ENCODE measurements around the gene LOXL4. TPM values are rescaled to one million over a fixed set of nuclear protein-coding genes. Genes with fewer than 3 reads are reported as not detected.

The LOXL4 gene
- total and polyA plus RNA-seq, 8 donors: 0.29 to 23.7 (median 1.7) TPM

DNA sequence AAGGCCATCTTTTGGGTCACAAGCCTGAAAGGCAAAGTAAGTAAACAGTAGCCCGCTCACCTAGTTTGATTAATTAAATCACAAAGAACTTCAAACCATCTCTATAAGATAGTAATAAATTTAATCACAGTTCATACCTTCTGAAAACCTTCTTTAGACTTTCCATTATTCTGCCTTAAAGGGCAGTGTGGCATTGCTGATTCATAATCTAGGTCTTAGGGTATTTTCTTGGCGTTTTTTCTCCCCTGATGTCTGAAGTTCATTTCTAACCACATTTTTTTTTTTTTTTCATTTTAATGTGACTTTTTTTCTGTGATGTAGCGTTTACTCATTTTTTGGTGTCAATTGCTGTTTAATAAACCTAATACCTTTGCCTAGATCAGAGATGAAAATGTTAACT, 27.5 kb downstream of the LOXL4 start:
- Histone ChIP-seq H3K27me3 (no peaks in the 10 kb centered on the region), H3K27ac (no peak overlapping the region), H3K9me3 (no peaks in the 10 kb centered on the region), H3K4me3 (no peak overlapping the region), H3K36me3 (peaks cover 15 to 87% (median 73%) of the 10 kb centered on the region in 4 donors), H3K4me1 (peaks cover 0 to 13% (median 0%) of the 10 kb centered on the region in 4 donors)
- 71 to 92% (median 87%) methylated on average over 3 of the region's 3 CpGs for WGBS, 5 donors
- no peak for TF ChIP-seq POLR2AphosphoS5 (IDR thresholded peaks at IDR 0.05)
- no peak for TF ChIP-seq POLR2A (IDR thresholded peaks at IDR 0.05)
- no peak for TF ChIP-seq EP300 (IDR thresholded peaks at IDR 0.05)
- TF ChIP-seq CTCF (IDR thresholded peaks at IDR 0.05): no peak
- no peak for DNase-seq
- intact Hi-C loops (cut with DNase I; ENCODE audit: low total_unique reads): no loop called here

DNA sequence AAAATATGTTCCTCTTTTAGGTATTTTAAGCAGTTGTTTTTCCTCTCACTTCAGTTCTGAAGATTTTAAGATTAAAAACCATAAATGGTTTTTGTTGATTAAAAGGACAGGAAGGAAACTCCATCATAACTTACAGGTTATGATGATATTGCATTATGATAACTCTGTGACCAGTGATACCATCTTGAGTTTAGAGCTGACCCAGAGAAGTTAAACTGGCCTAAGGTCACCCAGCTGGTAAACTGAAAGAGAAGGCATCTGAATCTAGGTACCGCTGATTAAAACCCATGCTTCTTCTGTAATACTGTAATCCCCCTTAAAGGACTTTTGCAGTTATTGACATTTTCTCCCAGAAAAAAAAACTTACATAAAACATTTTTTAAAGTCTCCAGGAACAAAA, 29.6 kb downstream of the LOXL4 start:
- no peak for DNase-seq
- no peak for TF ChIP-seq CTCF (IDR thresholded peaks at IDR 0.05)
- TF ChIP-seq POLR2AphosphoS5 (IDR thresholded peaks at IDR 0.05): no peak
- TF ChIP-seq POLR2A (IDR thresholded peaks at IDR 0.05): no peak
- TF ChIP-seq EP300 (IDR thresholded peaks at IDR 0.05): no peak
- Histone ChIP-seq H3K27ac (no peak overlapping the region), H3K4me3 (no peak overlapping the region), H3K9me3 (no peaks in the 10 kb centered on the region), H3K27me3 (no peaks in the 10 kb centered on the region), H3K4me1 (no peaks in the 10 kb centered on the region), H3K36me3 (peaks cover 11 to 86% (median 70%) of the 10 kb centered on the region in 4 donors)
- intact Hi-C loops (cut with DNase I; ENCODE audit: low total_unique reads): no loop called here
- 91 to 94% (median 93%) methylated on average over 1 of the region's 1 CpG for WGBS, 5 donors

DNA sequence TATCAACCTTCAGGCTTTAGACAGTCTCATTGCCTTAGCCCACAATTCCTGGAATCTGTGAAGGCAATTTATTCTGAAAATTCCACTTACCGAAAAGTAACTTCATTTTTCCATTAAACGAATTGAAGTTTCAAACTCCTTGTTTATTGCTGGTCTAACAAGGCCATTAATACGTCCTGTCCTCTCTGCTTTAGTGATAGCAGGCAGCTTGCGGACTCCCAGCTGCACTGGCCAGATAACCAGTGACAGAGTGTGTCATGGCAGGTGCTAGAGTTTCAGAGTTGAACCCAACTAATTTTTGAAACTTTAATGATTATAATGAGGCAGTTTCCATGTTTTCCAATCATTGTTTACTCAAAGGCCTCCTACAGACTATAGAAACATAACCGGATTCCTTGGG, 31.1 kb downstream of the LOXL4 start:
- TF ChIP-seq POLR2A (IDR thresholded peaks at IDR 0.05) (no peak), EP300 (IDR thresholded peaks at IDR 0.05) (no peak), POLR2AphosphoS5 (IDR thresholded peaks at IDR 0.05) (no peak), CTCF (IDR thresholded peaks at IDR 0.05) (no peak)
- Histone ChIP-seq H3K27me3 (no peaks in the 10 kb centered on the region), H3K36me3 (peaks cover 13 to 86% (median 67%) of the 10 kb centered on the region in 4 donors), H3K4me3 (no peak overlapping the region), H3K27ac (no peak overlapping the region), H3K4me1 (no peaks in the 10 kb centered on the region), H3K9me3 (no peaks in the 10 kb centered on the region)
- intact Hi-C loops (cut with DNase I; ENCODE audit: low total_unique reads): no loop called here
- no peak for DNase-seq
- 80 to 90% (median 82%) methylated on average over 5 of the region's 5 CpGs for WGBS, 5 donors

- intact Hi-C loops (cut with DNase I; ENCODE audit: low total_unique reads): no loop called here
- no peak for TF ChIP-seq EP300 (IDR thresholded peaks at IDR 0.05)
- no peak for TF ChIP-seq CTCF (IDR thresholded peaks at IDR 0.05)
- no peak for TF ChIP-seq POLR2A (IDR thresholded peaks at IDR 0.05)
- TF ChIP-seq POLR2AphosphoS5 (IDR thresholded peaks at IDR 0.05): no peak
- Histone ChIP-seq H3K36me3 (peaks cover 15 to 88% (median 69%) of the 10 kb centered on the region in 4 donors), H3K9me3 (no peaks in the 10 kb centered on the region), H3K27me3 (no peaks in the 10 kb centered on the region), H3K27ac (no peak overlapping the region), H3K4me3 (no peak overlapping the region), H3K4me1 (no peaks in the 10 kb centered on the region)
- WGBS, 5 donors: 78 to 94% (median 82%) methylated on average over 5 of the region's 5 CpGs
- no peak for DNase-seq
Measured at GRCh38 chr10:98235846-98236245, 32.1 kb downstream of the LOXL4 start.

Data from stomach (tissue), 9 donors.